ENCODE measurements around the gene HOXA6. TPM values are rescaled to one million over a fixed set of nuclear protein-coding genes. Genes with fewer than 3 reads are reported as not detected.

HOXA6 gene
- total and polyA plus RNA-seq, 2 donors (not counting 1 experiment from before 2014, with no cell fraction given), result 1.2 to 3.6 TPM

DNA sequence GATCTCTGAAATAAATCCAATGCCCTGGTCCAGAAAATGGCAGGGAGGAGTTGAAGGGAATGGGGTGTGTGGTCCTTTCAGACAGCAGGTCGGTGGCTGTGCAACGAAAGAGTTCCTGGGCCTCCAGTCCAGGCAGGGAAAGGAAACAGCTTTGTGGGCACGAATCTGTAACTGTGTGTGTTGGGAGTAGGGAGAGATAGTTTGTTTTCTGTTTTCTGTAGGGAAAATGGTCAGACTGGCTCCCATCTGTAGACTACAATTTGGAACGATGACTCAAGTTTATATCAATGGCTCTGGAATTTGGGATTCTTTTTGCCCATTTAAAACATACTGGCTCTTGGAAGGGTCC, 20.3 kb upstream of the HOXA6 start:
- H3K36me3 ChIP-seq (ENCODE audit: control insufficient read depth, insufficient read depth, low read length), result no peaks in the 10 kb centered on the region
- H4K20me1 ChIP-seq (ENCODE audit: control insufficient read depth, extremely low read depth, insufficient read depth, low read length), result no peaks in the 10 kb centered on the region
- H3K27ac ChIP-seq (ENCODE audit: insufficient read depth, low read length), result no peak overlapping the region
- DNase-seq (ENCODE audit: low read depth in 2 of 2), result no peak
- H3K4me2 ChIP-seq (ENCODE audit: extremely low read depth, insufficient read depth, low read length), result no peak overlapping the region
- no peak for TF ChIP-seq EZH2 (IDR thresholded peaks at IDR 0.05; ENCODE audit: low read length, missing control alignments)
- TF ChIP-seq, protein P1, sequence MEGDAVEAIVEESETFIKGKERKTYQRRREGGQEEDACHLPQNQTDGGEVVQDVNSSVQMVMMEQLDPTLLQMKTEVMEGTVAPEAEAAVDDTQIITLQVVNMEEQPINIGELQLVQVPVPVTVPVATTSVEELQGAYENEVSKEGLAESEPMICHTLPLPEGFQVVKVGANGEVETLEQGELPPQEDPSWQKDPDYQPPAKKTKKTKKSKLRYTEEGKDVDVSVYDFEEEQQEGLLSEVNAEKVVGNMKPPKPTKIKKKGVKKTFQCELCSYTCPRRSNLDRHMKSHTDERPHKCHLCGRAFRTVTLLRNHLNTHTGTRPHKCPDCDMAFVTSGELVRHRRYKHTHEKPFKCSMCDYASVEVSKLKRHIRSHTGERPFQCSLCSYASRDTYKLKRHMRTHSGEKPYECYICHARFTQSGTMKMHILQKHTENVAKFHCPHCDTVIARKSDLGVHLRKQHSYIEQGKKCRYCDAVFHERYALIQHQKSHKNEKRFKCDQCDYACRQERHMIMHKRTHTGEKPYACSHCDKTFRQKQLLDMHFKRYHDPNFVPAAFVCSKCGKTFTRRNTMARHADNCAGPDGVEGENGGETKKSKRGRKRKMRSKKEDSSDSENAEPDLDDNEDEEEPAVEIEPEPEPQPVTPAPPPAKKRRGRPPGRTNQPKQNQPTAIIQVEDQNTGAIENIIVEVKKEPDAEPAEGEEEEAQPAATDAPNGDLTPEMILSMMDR (conservative IDR thresholded peaks at IDR 0.05 in 1 of 2, IDR thresholded peaks at IDR 0.05 in 1 of 2; ENCODE audit: low read depth in 1 of 2, low read length in 2 of 2), result no peak
- H3K79me2 ChIP-seq (ENCODE audit: control insufficient read depth, insufficient read depth, low read length), result no peaks in the 10 kb centered on the region
- H3K4me3 ChIP-seq (replicated peaks in 1 of 4; ENCODE audit: control extremely low read depth in 1 of 4, insufficient read depth in 1 of 4, low read depth in 3 of 4, low read length in 4 of 4), result no peak overlapping the region
- H3K9me3 ChIP-seq (ENCODE audit: control insufficient read depth, insufficient read depth, low read depth, low read length), result no peaks in the 10 kb centered on the region
- no peak overlapping the region for H2AFZ ChIP-seq (ENCODE audit: low read length)
- H3K9ac ChIP-seq (ENCODE audit: insufficient read depth, low read length), result no peak overlapping the region
- H3K4me1 ChIP-seq (ENCODE audit: control insufficient read depth, extremely low read depth, insufficient read depth, low read length), result no peaks in the 10 kb centered on the region
- peaks cover 87% of the 10 kb centered on the region for H3K27me3 ChIP-seq (ENCODE audit: control insufficient read depth, insufficient read depth, low read length)

DNA sequence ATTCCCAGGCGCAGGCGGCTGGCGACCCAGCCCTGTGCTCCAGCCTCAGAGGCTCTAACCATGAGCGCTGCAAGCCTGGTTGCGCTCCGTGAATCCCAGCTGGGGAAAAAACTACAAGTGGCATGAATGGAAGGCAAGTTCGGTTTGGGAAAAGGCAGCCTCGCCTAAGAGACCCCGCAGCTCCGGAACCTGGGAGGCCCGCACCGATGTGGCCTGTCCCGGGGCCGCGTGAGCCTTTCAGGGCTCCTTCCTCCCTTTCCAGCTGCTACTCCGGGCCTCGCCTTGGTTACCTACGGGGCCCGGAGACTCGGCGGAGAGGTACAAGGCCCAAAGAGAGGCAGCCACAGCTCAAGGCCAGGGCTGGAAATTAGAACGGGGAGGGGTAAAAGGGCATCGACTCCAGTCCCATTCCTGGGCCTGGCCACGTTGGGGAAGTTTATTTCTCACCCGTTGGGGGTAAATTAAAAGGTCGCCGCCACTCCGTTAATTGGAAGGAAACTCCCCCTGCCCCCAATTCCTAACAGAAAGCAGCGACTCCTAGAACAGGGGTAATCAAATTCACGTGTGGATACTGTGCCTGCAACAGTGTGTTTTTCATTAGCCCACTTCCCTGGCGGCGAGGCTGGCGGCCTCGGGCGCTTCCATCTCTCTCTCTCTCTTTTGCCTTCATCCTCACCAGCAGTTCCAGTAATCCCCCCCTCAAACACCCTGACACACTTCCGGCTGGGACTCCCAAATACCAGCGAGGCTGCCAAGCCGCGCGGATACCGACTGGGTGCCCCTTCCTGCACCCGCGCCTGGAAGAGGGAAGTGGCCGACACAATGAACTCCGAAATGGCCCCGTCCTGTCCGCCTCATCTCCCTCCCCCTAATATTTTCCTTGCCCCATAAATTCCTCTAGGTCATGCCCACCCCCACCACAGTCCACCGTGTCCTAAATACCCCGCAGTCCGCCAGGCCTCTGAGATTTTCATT, 19.2 kb upstream of the HOXA6 start:
- Histone ChIP-seq H3K36me3 (ENCODE audit: control insufficient read depth, insufficient read depth, low read length) (no peaks in the 10 kb centered on the region), H3K9me3 (ENCODE audit: control insufficient read depth, insufficient read depth, low read depth, low read length) (no peaks in the 10 kb centered on the region), H3K4me2 (ENCODE audit: extremely low read depth, insufficient read depth, low read length) (no peak overlapping the region), H3K27me3 (ENCODE audit: control insufficient read depth, insufficient read depth, low read length) (peaks cover 77% of the 10 kb centered on the region), H2AFZ (ENCODE audit: low read length) (no peak overlapping the region), H3K79me2 (ENCODE audit: control insufficient read depth, insufficient read depth, low read length) (no peaks in the 10 kb centered on the region), H3K9ac (ENCODE audit: insufficient read depth, low read length) (no peak overlapping the region), H3K4me3 (replicated peaks in 1 of 4; ENCODE audit: control extremely low read depth in 1 of 4, insufficient read depth in 1 of 4, low read depth in 3 of 4, low read length in 4 of 4) (no peak overlapping the region), H3K4me1 (ENCODE audit: control insufficient read depth, extremely low read depth, insufficient read depth, low read length) (no peaks in the 10 kb centered on the region), H3K27ac (ENCODE audit: insufficient read depth, low read length) (no peak overlapping the region), H4K20me1 (ENCODE audit: control insufficient read depth, extremely low read depth, insufficient read depth, low read length) (no peaks in the 10 kb centered on the region)
- no peak for TF ChIP-seq EZH2 (IDR thresholded peaks at IDR 0.05; ENCODE audit: low read length, missing control alignments)
- TF ChIP-seq, protein P1 (conservative IDR thresholded peaks at IDR 0.05 in 1 of 2, IDR thresholded peaks at IDR 0.05 in 1 of 2; ENCODE audit: low read depth in 1 of 2, low read length in 2 of 2), result no peak
- DNase-seq (ENCODE audit: low read depth in 2 of 2), result no peak

DNA sequence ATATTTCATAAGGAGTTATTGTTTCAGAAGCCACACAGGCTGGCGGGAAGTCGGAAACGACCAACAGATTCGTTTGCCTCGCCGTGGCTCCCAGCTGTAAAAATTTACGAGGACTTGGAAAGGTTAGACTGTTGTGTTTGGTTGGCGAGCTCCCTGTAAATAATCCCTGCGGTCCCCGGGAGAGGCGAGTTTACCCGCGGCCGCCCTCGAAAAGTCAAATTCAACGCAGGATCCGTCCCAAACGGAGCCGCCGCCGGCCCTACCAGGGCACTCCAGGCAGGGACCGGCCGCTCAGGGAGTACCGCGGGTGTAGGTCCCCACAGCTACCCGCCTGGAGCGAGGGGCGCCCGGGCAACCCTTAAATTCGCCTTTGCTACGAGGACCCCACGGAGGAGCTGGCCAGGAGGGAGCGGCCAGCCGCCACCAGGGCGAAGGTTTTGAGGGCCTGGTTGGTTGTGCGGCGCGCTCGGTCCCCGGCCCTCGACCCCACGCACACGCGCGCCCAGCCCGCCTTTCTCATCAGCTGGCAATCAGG, 18.5 kb upstream of the HOXA6 start:
- no peaks in the 10 kb centered on the region for H3K79me2 ChIP-seq (ENCODE audit: control insufficient read depth, insufficient read depth, low read length)
- peak overlapping the region in 1 of 4 experiments; percentile 40 for H3K4me3 ChIP-seq (replicated peaks in 1 of 4; ENCODE audit: control extremely low read depth in 1 of 4, insufficient read depth in 1 of 4, low read depth in 3 of 4, low read length in 4 of 4)
- H3K9me3 ChIP-seq (ENCODE audit: control insufficient read depth, insufficient read depth, low read depth, low read length), result no peaks in the 10 kb centered on the region
- H3K27me3 ChIP-seq (ENCODE audit: control insufficient read depth, insufficient read depth, low read length), result peaks cover 69% of the 10 kb centered on the region
- DNase-seq (ENCODE audit: low read depth in 2 of 2), result no peak
- no peak overlapping the region for H2AFZ ChIP-seq (ENCODE audit: low read length)
- H3K9ac ChIP-seq (ENCODE audit: insufficient read depth, low read length), result no peak overlapping the region
- no peaks in the 10 kb centered on the region for H4K20me1 ChIP-seq (ENCODE audit: control insufficient read depth, extremely low read depth, insufficient read depth, low read length)
- no peak overlapping the region for H3K27ac ChIP-seq (ENCODE audit: insufficient read depth, low read length)
- TF ChIP-seq EZH2 (IDR thresholded peaks at IDR 0.05; ENCODE audit: low read length, missing control alignments), result peak; percentile 2
- TF ChIP-seq, protein P1 (conservative IDR thresholded peaks at IDR 0.05 in 1 of 2, IDR thresholded peaks at IDR 0.05 in 1 of 2; ENCODE audit: low read depth in 1 of 2, low read length in 2 of 2), result no peak
- no peaks in the 10 kb centered on the region for H3K4me1 ChIP-seq (ENCODE audit: control insufficient read depth, extremely low read depth, insufficient read depth, low read length)
- H3K36me3 ChIP-seq (ENCODE audit: control insufficient read depth, insufficient read depth, low read length), result no peaks in the 10 kb centered on the region
- no peak overlapping the region for H3K4me2 ChIP-seq (ENCODE audit: extremely low read depth, insufficient read depth, low read length)
